Measurements from ENCODE around the gene KISS1.

The KISS1 gene

DNA sequence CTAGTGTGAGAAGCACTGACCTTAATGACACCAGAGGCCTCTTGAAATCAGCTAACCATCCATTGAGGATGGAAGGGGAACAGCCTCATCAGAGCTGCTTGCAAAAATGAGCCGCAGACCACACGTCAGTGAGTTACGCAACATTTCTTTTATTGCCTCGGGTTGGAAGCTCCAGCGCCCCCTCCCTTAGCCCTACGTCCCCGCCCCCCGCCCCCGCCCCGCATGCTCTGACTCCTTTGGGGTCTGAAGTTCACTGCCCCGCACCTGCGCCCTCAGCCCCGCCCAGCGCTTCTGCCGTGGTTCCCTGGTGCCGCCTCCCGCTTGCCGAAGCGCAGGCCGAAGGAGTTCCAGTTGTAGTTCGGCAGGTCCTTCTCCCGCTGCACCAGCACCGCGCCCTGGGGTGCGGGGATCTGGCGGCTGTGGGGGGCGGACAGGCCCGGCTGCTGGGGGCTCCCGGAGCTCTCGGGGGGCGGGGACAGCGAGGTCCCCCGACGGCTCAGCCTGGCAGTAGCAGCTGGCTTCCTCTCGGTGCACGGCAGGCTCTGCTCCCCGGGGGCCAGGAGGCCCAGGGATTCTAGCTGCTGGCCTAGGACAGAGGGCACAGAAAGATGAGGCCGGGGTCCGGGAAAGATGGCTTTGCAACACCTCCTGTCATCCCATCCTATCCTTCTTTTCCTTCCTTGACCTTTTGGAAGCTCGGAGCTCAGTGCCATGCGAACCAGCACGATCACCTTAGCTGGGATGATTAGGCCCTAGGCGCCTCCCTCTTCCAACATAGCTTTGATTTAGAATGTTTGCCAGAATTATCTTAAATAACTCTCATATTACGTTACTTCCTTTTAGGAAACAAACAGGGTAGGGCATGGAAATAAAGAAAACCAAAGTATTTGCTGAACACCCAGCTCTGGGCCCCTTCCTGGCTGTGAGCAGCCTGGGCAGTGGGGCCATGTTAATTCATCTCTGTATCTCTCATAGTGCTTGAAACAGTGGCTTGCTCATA is 5.8 kb downstream of the KISS1 start:
- peak; percentile 38 for DNase-seq

DNA sequence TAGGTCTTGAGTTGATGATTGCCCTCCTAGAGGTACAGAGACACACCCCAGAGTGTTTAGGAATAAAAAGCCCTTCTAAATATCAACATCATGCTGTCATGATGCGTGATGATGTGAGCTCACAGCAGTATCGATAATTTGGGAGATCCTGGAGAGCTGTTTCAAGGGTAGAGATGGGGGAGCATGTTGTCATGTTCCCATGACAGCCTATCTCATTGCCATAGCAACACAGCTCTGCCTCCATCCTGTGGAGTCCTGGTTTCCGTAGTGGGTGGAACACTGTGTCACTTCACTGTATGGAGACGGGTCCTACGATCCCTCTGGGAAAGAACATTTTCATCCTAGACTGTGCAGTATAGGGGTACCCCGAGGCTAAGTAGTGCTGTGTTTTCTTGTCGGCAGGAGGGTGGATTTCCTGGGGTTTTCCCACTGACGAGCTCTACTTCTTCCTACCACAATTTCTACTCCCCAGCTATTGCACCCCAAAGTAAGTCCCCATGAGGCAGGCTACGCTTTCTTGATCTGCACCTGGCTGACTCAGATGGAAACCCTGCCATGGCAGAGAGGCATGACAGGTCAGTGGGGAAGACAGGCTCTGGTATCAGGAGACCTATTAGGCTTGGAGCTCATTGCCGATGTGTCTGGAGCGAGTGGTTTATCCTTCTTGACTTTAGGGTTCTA is 7.2 kb downstream of the KISS1 start:
- no peak for DNase-seq

DNA sequence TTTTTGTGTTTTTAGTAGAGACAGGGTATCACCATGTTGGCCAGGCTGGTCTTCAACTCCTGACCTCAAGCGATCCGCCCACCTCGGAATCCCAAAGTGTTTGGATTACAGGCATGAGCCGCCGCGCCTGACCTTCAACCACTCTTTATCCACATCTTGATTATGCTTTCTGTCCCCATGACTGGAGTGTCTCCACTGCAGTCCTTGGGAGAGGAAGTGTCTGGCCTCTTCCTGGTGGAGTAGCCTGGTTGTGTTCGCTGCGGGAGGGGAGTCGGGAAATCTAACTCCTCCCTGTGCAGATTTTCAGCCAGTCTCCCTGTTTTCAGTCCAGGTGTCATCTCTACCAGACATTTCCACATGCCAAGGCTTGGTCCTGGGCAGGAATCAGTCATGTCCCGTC is 9.7 kb downstream of the KISS1 start:
- DNase-seq = no peak

DNA sequence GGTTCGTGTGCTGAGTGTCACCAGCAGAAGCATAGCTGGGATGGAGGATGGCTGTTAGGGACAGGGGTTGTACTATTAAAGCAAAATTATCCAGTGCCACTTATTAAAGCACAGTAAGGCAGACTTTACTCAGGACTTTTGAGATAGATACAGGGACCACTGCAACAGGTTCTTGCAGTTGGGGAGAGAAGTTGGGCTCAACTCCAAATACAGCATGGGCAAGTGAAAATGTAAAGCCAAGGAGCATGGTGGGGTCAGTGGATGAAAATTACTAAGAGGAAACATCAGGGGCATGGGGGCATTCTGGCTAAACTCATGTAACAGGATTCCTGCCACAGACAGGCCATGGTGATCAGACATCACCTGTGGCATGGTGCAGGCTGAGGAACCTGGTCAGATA is 15.2 kb downstream of the KISS1 start:
- DNase-seq = no peak

DNA sequence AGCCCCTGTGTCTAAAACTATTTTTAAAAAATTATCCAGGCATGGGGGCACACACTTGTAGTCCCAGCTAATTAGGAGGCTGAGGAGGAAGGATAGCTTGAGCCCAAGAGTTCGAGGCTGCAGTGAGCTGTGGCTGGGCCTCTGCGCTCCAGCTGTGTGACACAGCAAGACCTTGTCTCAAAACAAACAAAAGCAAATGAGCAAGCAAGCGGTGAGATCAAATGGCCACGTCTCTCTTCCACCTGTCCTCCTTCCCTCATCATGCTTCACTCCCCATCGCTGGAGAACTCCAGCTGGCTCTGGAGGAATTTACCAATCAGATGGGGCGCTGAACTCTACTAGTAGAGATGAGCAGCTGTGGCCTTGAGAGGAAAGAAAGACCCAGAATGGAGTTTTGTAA is 16.2 kb downstream of the KISS1 start:
- DNase-seq = no peak

DNA sequence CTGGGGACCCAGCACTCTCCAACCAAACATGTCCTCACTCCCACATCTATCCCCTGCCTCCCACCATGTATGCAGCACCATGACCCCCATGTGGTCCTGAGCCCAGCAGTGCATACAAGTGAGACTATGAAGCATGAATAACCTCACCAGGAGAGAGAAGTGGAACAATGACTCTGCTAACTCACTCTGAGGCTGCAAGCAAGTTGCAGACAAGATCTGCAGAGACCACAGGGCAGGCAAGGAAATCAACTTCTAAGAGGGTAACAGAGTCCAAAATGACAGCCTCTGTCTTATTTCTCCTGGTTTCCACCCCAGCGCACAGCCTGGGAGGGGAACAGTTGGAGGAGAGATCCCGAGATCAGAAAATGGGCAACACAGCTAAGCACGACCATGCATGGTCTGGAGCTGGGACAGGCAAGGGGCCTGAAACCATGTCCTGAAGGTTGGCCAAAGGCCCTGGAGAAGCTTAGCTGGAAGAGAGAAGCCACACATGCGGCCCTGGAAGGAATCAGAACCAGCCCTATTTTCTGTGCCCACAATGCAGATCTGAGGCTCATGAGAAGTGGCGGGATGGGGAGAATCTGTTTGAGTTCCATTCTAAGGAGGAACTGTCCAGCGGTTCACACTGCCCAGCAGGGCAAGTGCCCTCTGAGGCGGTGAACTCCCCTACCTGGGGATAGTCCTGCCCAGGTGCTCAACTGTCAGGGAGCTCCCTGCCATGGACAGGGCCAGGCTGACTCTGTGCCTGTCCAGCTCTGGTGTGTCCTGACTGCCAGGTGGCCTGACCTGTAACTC is 17.6 kb downstream of the KISS1 start:
- DNase-seq = no peak

DNA sequence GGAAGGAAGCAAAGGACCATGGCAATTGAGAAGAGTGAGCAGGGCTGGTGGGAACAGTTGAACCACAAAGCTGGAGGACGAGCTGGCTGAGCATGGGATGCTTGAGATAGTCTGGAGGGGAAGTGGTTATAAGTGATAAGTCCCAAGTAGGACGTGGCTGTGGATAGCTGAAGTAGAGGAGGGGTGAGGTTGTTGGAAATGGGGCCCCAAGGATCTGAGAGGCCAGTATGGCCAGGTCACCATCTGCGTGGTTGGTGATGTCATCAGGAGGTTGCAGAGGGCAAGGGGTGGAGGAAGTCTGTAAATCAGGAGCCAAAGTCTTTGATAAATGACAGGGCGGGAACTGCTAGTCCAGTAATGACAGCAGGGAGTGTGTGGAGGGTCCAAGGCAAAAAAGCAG is 19.2 kb downstream of the KISS1 start:
- DNase-seq = no peak

DNA sequence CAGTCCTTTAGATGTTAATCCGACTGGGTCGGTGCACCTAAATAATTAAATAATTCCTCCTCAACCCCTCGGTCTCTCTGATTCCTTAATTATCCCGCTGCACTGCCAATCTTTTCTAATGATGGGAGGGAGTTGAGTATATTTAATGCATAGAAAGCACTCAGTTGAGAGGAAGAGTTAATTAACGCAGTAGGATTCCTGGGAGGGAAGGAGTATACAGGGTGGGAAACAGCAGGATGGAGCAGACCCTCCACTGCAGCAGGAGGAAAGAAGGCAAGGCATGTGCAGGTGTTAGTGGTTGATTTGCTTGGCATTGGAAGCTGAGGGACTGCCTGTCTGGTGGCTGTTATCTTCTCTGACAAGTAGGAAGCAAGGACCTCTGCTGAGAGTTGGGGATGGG is 20.2 kb downstream of the KISS1 start:
- DNase-seq = no peak

DNA sequence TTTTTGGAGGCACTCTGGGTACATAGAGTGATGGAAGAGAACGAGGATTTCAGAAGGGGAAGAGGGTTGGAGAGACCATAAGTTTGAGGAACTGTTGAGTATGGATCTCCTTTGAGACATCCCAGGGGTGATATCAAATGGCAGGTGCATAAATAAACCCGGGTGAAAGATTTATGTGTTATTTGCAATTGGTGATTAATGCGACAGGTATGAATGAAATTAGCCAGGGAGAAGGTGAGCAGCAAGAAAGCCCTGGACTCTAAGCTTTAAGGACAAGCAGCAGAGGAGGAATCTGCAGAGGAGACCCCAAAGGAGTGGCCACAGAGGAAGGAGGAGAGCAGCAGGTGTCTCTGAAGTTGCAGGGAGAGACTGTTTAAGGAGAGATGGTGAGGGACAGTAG is 21.3 kb downstream of the KISS1 start:
- DNase-seq = no peak

DNA sequence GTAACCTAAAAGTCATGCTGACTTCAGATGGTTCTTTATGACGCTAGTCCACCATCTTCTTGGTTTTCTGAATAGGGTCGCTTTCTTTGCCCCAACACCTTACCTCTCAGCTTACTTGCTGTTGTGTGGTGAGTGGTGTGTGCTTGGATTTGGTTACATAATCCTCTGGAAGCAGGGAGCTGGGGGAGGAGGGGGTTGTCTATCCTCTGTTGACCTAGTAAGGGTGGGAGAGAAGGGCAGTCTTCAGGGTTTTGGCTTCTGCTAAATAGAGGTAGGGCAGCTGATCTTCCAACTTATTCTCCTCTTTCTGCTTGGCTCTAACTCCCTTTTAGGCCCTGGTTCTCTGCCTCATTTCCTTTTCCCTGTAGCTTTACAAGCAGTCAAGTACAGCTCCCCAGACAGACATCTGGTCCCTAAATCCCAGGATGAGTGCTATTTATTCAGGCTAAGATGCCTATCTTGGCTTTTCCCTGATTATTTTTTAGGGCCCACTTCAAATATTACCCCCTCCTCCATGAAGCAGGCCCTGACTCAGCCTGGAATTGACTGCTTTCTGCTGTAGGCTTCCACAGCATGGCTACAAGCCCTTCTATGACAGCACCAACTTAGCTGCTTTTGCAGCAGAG is 23.8 kb downstream of the KISS1 start:
- no peak for DNase-seq

DNA sequence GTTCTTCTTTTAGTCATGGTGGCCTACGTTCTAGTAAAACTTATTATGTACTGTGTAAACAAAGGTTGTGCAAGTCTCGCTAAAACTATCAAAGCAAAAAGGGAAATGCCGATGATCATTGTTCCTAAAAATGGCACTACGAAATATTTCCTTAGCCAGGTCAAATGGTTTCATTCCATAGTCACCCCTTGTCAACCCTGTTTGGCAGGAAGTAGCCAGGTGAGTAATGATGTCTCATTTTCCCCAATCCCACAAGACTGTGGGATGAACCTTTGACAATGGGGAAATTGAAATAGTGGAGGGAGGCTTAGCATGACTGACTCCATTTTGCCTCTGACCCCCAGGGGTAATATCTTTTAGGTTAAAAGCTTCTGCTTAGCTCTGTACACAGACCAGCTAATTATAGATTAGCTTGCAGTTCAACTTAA is 24.5 kb downstream of the KISS1 start:
- DNase-seq = no peak

DNA sequence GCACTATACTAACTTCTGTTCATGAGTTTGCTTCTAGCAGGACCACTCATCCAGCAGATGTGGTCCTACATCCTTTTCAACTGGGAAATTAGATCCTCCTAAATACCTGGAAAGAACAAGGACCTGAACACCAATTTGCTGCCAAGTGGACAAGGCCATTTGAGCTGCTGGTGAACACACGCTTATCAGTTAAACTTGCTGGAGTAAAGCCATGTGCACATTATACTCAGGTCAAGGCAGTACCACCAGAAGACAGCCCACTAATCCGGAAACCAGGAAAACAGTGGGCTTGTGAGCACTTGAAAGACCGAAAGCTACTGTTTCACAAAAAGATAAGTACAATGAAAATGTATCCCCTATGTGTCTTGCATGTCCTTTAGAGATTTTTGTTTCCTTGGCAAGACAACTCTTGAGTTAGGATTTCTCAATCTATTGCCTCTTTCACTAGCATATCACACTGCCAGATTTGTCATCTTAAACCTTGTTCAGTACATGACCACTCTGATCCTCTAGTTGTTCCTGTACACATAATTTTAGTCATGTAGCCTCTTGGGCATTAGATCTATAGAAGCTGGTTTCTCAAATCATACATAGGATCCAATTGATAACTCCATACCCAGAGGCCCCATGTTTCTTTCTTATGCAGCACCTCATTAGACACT is 25.7 kb downstream of the KISS1 start:
- DNase-seq = no peak

DNA sequence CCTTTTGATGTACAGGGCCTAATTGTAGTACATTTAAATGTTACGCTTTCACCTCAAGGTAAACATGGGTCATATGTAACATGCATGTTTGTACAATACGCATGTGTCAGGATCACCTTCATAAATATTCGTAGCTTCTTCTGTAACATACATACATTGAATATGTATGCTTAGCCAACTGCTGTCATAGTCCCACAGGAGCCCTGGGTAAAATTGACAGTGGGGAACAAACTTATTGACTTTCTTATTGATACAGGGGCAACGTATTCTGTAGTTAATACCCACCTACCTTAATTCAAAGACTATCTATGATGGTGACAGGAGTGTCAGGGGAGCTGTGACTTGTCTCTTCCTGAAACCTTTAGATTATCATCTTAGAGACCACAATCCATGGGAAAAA is 26.4 kb downstream of the KISS1 start:
- no peak for DNase-seq

DNA sequence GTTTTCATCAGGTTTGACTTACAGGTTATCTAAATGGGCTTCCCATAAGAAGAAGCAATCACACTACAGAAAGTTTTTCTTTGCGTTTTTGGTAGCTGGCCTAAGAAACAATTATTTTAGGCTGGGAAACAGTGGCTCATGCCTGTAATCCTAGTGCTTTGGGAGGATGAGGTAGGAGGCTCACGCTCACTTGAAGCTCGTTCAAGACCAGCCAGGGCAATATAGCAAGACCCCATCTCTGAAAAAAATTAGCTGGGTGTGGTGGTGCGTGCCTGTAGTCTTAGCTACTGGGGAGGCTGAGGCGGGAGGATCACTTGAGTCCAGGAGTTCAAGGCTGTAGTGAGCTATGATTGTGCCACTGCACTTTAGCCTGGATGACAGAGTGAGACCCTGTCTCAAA is 28.6 kb downstream of the KISS1 start:
- no peak for DNase-seq

DNA sequence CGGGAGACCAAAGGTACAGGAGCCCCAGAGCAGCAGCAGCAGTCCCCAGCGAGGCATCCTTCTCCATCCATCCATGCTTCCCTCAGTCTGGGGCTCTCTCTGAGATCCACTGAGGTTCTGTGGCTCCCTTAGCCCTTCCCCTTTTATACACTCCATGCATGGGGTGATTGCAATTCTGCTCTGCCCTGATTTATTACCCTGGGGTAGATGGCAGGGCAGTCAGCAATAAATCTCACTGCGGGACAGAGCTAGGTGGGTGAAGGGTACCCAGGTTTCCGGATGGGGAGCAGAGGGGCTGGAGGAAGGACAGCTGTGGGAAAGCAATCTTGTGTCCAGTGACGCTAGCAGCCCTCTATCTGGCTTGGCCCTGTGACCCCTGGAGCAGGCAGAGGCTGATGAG is 30.1 kb downstream of the KISS1 start, which contains the start of gene REN:
Gene REN, minus strand, starts transcription at position 119 of the 400 bp plus-strand sequence. Its CDS starts 44 bp downstream, at position 75.
- DNase-seq = no peak

DNA sequence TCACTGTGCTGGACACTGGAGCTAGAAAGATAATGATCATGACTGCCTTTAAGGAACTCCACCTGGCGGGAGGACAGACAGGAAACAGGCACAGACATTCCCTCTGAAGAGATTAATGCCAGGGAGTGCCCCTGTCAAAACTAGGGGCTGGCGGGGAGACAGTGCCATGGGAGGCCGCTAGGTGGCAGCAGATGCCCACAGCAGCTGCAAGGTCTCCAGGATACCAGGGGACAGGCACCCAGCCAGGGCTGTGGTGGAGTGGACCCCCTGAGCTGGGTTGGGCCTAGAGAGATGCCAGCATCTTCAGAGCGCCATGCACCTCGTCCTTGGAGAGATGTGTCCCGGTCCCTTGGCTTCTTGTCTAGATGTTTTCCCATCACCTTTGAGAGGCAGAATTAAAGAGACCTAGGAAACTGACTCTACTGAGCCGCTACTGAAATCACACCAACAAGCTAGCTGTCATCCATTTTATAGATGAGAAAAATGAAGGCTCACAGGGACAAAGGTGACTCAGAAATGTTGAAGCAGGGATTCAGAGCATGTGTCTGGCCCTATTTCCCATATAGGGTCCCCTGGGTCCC is 33.7 kb downstream of the KISS1 start:
- DNase-seq = peak; percentile 71

DNA sequence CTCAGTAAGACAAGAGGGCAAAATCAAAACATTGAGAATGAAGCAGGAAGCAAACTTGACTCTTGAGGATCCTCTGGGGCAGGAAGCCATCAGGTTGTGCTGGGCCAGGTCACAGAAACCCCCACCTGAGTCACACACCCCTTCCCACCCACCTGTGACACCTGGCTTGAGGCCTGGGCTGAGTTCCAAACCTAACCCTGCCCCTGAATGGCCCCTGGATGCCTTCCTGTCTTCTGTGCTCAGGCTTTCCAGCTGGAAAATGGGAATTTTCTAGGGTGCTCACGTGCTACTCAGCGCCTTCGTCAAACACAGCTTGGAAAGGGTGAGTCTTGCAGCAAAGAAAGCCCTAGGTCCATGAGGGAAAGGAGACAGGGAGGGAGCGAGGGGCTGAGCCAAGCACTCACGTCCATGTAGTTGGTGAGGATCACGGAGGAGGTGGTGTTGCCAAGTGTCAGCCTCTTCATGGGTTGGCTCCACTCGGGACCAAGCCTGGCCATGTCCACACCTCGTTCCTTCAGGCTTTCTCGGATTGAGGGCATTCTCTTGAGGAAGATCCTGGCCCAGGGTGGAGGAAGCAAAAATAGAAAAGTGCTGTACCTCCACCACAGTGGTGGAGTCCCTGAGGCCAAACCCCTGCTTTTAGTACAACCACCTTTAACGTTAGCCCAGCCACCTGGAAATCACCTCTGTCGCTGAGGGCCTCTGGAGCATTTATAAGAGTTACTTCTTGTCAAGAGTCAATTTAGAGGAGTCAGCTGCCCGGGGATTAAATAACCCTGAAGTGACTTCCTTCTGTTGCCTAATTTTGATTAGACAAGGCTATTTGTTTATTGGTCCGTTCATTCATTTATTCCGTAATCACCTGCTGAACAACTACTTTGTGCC is 34.4 kb downstream of the KISS1 start:
- DNase-seq = no peak

DNA sequence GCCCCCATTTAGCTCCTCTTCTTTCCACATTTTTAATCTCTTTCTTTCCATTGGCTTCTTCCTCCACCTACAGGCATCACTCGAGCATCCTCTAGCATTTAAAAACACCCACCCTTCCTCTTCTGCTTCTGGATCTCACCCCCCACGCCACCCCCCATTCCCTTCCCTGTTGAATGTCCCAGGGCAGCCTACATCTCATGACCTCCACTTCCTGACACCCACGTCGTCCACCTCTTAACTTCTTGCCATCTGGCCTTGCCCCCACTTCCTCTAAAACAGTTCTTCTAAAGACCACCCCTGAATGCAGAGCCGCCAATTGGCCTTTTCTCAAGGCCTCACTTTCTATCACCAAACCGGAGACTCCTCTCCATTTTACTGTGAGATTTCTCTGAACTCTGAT is 38.3 kb downstream of the KISS1 start:
- DNase-seq = no peak

DNA sequence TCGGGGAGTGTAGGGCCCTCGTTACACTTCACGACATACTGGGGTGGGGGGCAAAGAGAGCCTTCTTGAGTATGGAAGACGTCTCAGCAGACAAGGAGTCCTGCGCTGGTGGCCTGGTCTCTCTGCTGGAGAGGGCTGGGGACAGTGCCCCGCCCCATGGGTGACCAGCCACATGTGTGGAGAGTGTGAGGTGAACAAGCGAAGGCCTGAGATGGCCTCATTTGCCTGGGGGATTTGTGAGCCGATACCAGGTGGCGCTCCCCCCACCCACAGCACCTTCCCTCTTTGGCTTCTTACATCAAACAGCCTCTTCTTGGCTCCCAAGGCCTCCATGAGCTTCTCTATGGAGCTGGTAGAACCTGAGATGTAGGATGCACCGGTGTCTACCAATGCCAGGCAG is 40.4 kb downstream of the KISS1 start:
- DNase-seq = no peak

DNA sequence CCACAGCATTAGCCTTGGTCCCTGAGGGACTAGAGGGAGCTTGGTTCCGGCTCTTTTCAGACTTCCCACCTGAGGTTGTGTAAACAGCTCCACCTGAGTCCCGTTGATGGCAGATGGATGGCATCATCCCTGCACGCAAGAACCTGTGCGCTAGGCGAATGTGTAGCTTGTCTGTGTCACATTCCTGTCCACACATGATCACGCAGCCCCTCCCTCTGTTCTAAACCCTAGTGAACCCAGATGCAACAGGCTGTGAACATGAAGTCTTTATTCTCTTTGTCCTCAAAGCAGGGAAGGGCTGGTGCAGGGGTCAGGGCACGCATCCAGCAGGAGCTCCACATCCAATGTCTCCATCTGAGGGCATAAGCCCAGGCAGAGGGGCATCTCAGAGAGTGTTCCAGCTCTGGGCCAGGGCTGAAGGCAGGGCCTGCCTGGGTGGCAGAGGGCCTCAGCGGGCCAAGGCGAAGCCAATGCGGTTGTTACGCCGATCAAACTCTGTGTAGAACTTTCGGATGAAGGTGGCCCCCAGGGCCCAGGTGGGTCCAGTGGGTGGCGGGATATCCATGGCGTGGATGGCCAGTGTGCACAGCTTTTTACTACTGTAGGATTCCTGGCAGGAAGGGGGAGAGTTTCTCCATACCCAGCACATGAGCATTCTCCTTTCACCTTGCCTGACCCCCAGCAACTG is 41.6 kb downstream of the KISS1 start:
- no peak for DNase-seq

Measured in DMS79 treated with DMSO at 0.1 percent for 48 hours (cell line).